Umbilical cord (tissue), 2 donors: ENCODE data around the gene KIRREL3. TPM values are rescaled to one million over a fixed set of nuclear protein-coding genes. Genes with fewer than 3 reads are reported as not detected.

Source experiments
- DNase-seq: peaks from one replicate; pipeline ENCODE4 v3.0.0-alpha.2; 2015; ENCODE audit warnings: low spot score
- total RNA-seq: library from RNA; depleted of rRNA; stranded (reverse); fragments of >200 nt; gene quantifications from one replicate; pipeline ENCODE4 v1.2.3, GENCODE V29; 2014; ENCODE audit warnings: low replicate concordance; ENCODE audit not compliant: insufficient read depth

The KIRREL3 gene
- total RNA-seq, 1 donor from 2014 or later = 0.72 TPM

DNA sequence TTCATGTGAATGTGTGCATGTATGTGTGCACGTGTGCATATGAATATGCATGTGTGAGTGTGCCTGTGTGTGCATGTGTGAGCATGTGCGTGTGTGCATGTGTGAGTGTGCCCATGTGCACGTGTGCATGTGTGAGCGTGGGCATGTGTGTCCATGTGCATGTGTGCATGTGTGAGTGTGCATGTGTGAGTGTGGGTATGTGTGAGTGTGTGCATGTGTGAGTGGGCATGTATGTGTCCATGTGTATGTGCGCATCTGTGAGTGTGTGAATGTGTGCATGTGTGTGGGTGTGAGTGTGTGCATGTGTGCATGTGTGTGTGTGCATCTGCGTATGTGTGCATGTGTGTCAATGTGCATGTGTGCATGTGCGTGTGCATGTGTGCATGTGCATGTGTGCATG lies 550.4 kb downstream of the KIRREL3 start:
- DNase-seq = no peak

GRCh38 chr11:126446581-126446980 lies 554.0 kb downstream of the KIRREL3 start:
- DNase-seq = no peak

DNA sequence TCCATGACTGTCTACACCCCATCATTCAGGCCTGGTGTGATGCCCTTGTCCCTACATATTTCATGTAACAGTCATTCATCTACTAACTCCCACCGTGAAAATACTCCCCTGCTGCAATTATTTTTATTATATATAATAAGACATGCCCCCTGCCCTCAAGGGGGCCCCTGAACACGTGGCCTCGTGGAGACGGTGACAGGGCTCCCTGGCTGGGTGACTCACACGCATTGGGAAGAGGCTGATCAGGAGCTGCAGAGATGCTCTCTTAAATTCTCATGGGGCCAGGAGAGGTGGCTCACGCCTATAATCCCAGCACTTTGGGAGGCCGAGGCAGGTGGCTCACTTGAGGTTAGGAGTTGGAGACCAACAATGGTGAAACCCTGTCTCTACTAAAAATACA lies 556.5 kb downstream of the KIRREL3 start:
- no peak for DNase-seq

DNA sequence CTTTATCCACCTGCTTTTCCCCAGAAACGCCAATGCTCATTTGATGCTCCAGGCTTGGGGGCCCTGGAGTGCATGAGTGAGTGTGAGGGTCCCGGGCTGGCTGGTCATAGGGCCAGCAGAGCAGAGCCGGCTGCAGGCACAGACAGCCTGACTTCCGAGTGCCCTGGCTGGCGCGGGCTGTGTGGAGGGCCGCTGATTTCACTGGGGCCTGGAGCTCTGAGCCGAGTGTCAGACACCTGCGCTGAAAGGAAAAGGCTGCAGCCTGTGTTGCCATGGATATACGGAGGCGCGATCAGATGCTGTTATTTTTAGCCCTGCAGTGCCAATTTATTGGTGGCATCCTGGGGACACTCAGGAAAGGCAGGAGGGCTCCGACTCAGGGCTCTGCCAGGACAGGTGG lies 557.5 kb downstream of the KIRREL3 start:
- no peak for DNase-seq

- DNase-seq = peak; percentile 79
Observed at GRCh38 chr11:126440792-126441514, 559.6 kb downstream of the KIRREL3 start.

DNA sequence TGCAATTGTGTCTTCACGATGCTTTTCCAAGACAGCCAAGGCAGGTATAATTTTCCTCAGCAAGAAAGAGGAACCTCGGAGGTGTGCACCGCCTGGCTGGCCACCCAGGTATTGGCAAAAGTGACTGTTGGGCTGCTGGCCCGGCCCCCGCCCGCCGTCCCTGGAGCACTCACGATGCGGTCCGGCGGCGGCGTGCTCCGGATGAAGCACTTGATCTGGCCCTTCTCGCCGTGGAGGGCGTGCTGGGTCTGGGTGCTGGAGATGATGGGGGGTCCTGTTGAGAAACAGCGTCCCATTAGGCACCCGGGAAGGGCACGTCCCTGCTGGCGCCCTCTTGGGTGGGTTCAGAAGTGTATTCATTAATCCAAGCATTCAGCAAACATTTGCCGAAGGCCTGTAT lies 560.3 kb downstream of the KIRREL3 start:
- no peak for DNase-seq

DNA sequence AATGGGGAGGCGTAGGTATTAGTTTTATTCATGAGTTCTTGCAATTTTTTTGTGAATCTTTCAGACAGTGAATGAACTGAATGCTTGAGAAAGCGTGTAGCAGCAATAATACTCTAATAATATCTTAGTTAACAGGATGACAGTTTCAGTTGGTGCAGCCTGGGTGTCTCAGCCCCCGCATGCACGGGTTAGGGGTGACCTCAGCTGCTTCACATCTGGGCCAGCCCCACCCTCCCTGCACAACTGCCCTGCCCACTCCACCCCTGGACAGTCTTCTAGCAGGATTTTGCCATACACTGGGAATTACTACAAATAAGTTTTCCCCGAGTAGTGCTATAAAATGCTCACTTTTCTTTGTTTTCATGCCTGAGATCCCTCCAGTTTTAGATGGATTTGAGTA lies 561.9 kb downstream of the KIRREL3 start:
- DNase-seq = no peak

- no peak for DNase-seq
Observed at GRCh38 chr11:126438272-126438671, 562.3 kb downstream of the KIRREL3 start.

DNA sequence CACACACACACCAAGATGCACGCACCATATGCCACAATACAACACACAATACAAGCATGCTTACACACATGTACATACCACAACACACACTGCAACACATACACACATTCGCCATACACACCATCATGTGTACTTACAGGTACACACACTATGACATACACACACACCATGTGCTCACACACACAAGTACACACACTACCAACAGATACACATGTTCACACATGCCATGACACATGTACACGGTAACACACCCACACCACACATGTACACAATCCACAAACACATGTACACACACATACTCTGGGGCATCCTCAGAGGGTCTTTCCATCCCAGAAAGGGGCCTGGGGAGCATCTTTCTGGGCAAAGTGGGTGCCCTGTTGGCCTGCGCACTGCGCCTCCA lies 562.8 kb downstream of the KIRREL3 start:
- no peak for DNase-seq

DNA sequence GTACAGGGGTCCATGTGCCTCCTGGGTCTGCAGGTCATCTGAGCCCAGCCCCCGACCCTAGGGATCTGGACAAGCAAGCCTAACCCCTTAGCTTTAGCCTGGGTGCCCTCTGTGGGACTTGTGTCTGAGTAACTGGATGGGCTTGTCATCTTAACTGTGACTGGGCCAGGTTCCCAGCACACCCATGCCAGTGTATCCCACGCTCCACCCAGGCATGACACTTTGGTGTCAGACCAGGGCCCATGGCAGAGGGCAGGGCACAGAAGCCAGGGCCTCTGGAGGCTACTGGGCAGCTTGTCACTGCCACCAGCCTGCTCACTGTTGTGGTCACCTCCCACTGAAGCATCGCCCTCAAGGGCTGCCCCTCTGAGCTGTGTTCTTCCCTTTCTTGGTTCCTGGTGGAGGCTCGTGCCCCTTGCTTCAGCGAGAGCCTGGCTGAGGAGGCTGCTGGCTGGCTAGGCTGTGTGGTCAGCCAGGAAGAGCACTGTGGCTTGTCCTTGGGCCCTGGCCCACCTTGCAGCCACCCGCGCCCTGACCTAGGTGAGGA lies 564.3 kb downstream of the KIRREL3 start:
- no peak for DNase-seq

DNA sequence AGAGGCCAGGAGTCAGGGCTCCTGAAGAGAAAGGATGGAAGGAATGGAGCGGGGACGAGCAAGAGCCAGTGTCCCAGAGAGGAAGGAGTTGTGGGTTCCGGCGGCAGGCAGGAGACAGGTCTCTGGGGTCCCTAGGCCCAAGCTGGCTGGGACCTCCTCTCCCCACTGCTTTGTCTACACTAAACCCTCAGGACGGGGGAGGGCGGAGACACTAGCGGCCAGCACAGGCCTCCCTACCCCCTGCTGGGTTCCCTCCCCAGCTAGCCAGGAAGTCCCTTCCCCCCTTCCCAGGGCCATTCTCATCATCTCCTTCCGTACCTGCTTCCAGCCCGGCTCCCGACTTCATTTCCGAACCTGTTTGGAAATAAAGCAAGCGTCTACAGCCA lies 565.6 kb downstream of the KIRREL3 start:
- no peak for DNase-seq

DNA sequence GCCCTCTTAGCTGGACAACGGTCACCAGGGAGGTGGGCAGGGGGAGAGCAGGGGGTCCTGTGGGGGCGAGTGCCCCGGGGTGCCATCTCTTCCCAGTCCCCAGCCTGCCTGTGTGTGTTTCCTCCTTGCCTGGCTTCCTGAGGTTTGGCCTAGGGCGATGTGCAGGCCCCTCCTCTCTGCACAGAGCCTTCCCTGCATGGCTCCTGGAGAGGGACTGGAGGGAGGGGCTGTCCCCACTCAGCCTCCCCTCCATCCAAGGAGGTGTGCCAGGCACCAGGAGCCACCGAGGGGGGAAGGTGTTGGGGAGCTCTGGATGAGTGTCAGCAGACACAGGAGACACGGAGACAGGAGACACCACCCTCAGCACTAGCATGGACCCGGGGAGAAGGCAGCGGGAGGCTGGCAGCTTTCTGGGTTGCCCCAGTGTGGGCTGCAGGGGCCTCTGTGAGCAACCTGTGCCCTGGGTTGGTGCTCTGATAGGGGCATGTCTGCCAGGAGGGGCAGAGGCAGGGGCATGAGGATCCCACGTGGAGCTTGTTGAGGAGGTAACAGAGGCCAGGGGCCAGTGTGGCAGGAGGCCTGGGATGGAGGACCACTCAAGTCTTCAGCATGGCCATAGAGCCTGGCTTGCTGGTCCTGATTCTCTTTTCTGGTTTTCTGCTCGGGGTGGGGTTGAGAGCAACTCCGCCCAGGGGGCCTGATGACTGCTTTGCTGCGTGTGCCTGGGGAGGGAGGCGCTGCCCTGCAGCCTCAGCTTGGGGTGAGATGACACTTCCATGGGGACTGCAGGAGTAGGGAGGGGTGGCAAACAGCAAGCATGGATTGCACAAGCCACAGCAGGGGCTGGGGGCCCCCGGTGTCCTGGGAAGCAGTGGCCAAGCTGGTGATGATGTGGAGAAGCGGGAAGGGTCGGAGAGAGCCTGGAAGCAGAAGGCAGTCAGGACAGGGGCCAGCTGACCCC lies 566.3 kb downstream of the KIRREL3 start:
- no peak for DNase-seq

DNA sequence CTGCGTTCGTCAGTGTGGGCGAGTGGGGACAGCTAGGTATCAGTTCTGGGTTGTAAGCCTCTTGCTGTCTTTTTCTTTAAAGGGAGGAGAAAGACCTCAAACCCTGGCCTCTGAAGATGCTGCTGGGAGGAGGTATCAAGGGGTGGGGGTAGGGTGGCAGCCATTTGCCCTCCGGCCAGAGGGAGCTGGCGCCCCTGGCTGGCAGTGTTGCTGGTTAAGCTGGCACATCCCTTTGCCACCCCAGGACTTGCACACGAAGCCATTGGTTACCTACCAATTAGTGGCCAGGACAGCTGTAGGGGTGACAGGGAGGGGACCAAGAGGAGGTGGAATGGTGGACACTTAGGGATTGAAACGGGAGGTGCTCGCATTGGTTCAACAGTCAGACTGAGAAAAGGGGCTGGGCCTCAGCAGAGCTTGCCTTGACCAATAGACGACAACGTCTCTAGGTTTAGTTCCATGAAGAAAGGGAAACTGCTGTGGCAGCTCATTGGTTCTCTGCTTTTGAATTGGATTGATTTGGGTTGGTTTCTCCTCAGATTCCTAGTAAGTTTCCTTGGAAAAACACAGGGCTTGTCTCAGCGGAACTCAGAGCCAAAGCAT lies 567.2 kb downstream of the KIRREL3 start:
- DNase-seq = no peak

DNA sequence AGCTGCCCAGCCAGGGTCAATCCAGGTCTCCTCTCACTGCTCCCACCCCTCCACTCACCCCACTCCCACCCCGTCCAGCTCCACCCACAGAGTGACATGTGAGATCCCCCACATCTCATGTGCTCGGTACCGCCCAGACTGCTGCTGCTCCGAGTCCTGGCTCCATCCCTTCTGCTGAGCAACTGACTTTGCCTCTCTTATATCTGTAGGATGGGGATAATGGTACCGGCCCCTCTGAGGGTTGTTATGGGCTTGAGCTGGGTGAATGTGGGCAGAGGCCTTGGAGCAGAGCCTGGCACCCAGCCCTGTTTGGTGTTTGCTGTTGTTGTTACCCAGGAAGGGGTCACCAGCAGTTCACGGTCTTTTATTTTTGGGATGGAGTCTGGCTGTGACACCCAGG lies 568.0 kb downstream of the KIRREL3 start:
- DNase-seq = no peak

GRCh38 chr11:126432065-126432461 lies 568.5 kb downstream of the KIRREL3 start:
- DNase-seq = no peak

- peak; percentile 85 for DNase-seq
Observed at GRCh38 chr11:126431401-126432064, 569.0 kb downstream of the KIRREL3 start.

- DNase-seq = no peak
Observed at GRCh38 chr11:126430581-126431335, 569.8 kb downstream of the KIRREL3 start.

- no peak for DNase-seq
Observed at GRCh38 chr11:126426820-126427749, 573.5 kb downstream of the KIRREL3 start.

DNA sequence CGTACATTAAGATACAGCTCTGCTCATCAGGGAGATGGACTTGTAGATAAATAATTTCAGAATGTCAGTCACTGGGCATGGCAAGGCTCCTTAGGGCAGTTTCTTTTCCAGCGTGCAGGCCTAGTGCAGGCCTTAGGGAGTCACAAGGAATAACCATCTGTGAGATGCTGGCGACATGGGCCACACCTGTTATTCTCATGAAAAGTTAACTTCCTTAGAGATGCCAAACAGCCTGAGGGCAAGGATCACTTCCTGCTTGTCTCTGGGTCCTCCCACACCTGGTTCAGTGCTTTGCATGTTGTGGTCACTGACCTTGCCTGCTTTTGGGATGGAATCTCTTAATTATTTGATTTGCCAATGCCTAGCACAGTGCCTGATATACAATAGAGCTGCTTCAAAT lies 574.5 kb downstream of the KIRREL3 start:
- DNase-seq = no peak
